GM12878 (cell line): ENCODE results near the gene RBBP4. TPM values are rescaled to one million over a fixed set of nuclear protein-coding genes. Genes with fewer than 3 reads are reported as not detected.

Experiments used
- ATAC-seq: fragments of 200-7000 bp; cut with Tn5 transposase; 3 replicates; pipeline ENCODE4 v1.9.1; 2020; ENCODE audit warnings: mild to moderate bottlenecking, moderate library complexity
- BruUV-seq: library from RNA; stranded (reverse); fragments of 400-500 nt; replicated peaks from 2 replicates; lab custom pipeline; 2021; lab: Mats Ljungman, UMichigan
- CTCF ChIA-PET: fragments of 300-600 bp; sonication (Branson Sonifier 250); formaldehyde crosslinking; extraction: SDS; loops from one replicate; lab custom pipeline; 2021; ENCODE audit warnings: inconsistent platforms; lab: Yijun Ruan, JAX
- POLR2A ChIA-PET: fragments of 350-600 bp; formaldehyde crosslinking; extraction: SDS; loops from one replicate; lab custom pipeline; 2021; ENCODE audit warnings: inconsistent platforms; lab: Charles Lee
- RAD21 ChIA-PET: fragments of 300-600 bp; sonication (Branson Sonifier 250); formaldehyde crosslinking; loops from one replicate; lab custom pipeline; 2023; ENCODE audit warnings: antibody characterized with exemption; ENCODE audit not compliant: unreplicated experiment; lab: Charles Lee
- SMC1A ChIA-PET: fragments of 300-600 bp; sonication (Branson Sonifier 250); formaldehyde crosslinking; loops from one replicate; lab custom pipeline; 2023; ENCODE audit not compliant: unreplicated experiment, uncharacterized antibody; lab: Charles Lee
- DNase-seq: peaks from one replicate; pipeline ENCODE4 v3.0.0-alpha.2; 2011; ENCODE audit warnings: low read depth, low spot score
- FAIRE-seq: peaks from 3 replicates; lab custom pipeline; 2011; peaks lifted over from hg19 to GRCh38; lab: Jason Lieb, UNC
- H2AFZ ChIP-seq: 2 replicates; pipeline ENCODE4 v1.6.0; 2011; ENCODE audit warnings: low read depth, low read length, control low read depth; ENCODE audit not compliant: control insufficient read depth
- H3K27ac ChIP-seq: 2 replicates; pipeline ENCODE4 v1.5.1; 2011; ENCODE audit warnings: control low read depth; ENCODE audit not compliant: control insufficient read depth, insufficient read depth
- H3K27me3 ChIP-seq, 2 experiments: replicated peaks in 1 of 2; 2 replicates each; pipeline versions ENCODE4 v1.6.0 to v1.6.1; 2011; ENCODE audit warnings: low read length in 1 of 2; ENCODE audit not compliant: control insufficient read depth in 2 of 2, insufficient read depth in 2 of 2
- H3K36me3 ChIP-seq, 2 experiments: 2 replicates each; pipeline ENCODE4 v1.5.1; 2011; ENCODE audit warnings: low read length in 1 of 2; ENCODE audit not compliant: control insufficient read depth in 2 of 2, insufficient read depth in 2 of 2
- H3K4me1 ChIP-seq: 2 replicates; pipeline ENCODE4 v1.6.1; 2011; ENCODE audit warnings: mild to moderate bottlenecking, low read length, moderate library complexity, mixed read lengths; ENCODE audit not compliant: control insufficient read depth, insufficient read depth
- H3K4me2 ChIP-seq: 2 replicates; pipeline ENCODE4 v1.6.0; 2011; ENCODE audit warnings: control low read depth; ENCODE audit not compliant: control insufficient read depth, insufficient read depth
- H3K4me3 ChIP-seq: fragments of 200-600 bp; sonication (generic); 2 replicates; pipeline ENCODE4 v1.5.1; 2016
- H3K79me2 ChIP-seq: 2 replicates; pipeline ENCODE4 v1.6.0; 2011; ENCODE audit warnings: low read length; ENCODE audit not compliant: control insufficient read depth, insufficient read depth
- H3K9ac ChIP-seq: 2 replicates; pipeline ENCODE4 v1.8.0; 2011; ENCODE audit warnings: low read length, control low read depth, mixed read lengths; ENCODE audit not compliant: control insufficient read depth, insufficient read depth
- H3K9me3 ChIP-seq: replicated peaks from 3 replicates; pipeline ENCODE4 v1.5.1; 2011; ENCODE audit warnings: mild to moderate bottlenecking, low read length; ENCODE audit not compliant: control insufficient read depth, insufficient read depth
- H4K20me1 ChIP-seq: 2 replicates; pipeline ENCODE4 v1.6.0; 2011; ENCODE audit not compliant: control insufficient read depth, insufficient read depth
- E2F8 ChIP-seq: fragments of 450-650 bp; IDR thresholded peaks from 2 replicates; pipeline ENCODE4 v1.6.1; 2018; ENCODE audit warnings: mild to moderate bottlenecking, low read depth, moderate library complexity; ENCODE audit not compliant: partially characterized antibody
- MXI1 ChIP-seq: fragments of 150-350 bp; IDR thresholded peaks from 2 replicates; pipeline ENCODE4 v1.6.1; 2011; ENCODE audit warnings: low read depth, mild to moderate bottlenecking, inconsistent platforms, low read length, improper control_type of control experiment
- PAX8 ChIP-seq: fragments of 450-650 bp; IDR thresholded peaks from 2 replicates; pipeline ENCODE4 v1.6.1; 2017; ENCODE audit warnings: mild to moderate bottlenecking, moderate library complexity
- POLR2A ChIP-seq: IDR thresholded peaks from 2 replicates; pipeline ENCODE4 v1.6.1; 2011; ENCODE audit warnings: low read depth, mild to moderate bottlenecking, low read length
- REST ChIP-seq: IDR thresholded peaks from 2 replicates; pipeline ENCODE4 v1.6.1; 2012; ENCODE audit warnings: mild to moderate bottlenecking, low read depth, low read length
- SMC3 ChIP-seq: IDR thresholded peaks from 2 replicates; pipeline ENCODE4 v1.6.1; 2011; ENCODE audit warnings: low read length, improper control_type of control experiment, borderline replicate concordance
- ZNF622 ChIP-seq: fragments of 450-650 bp; IDR thresholded peaks from 2 replicates; pipeline ENCODE4 v1.6.1; 2017; ENCODE audit warnings: mild to moderate bottlenecking, inconsistent platforms
- WGBS: methylation state at CpG from one replicate; pipeline ENCODE4 v1.1.6; 2016; ENCODE audit warnings: low lambda C conversion rate; ENCODE audit not compliant: insufficient replicate concordance, insufficient coverage; ENCODE audit errors: missing lambda C conversion rate; 5-methylcytosine and 5-hydroxymethylcytosine counted together
- in situ Hi-C: fragments of 300-500 bp; cut with MboI; formaldehyde crosslinking; loops from 9 replicates; pipeline ENCODE4 v1.14.3; 2018; ENCODE audit warnings: mixed read lengths
- intact Hi-C: fragments of 100-400 bp; cut with micrococcal nuclease; formaldehyde crosslinking; loops from one replicate; pipeline ENCODE4 v1.14.2; 2022; ENCODE audit not compliant: unreplicated experiment
- polyA plus RNA-seq, 11 experiments: library from polyadenylated mRNA; depleted of rRNA in 4 of 11; unstranded in 6 of 11; stranded (reverse) in 5 of 11; fragments of >200 nt; fragmentation: Nextera tagmentation in 4 of 11; fragmentation: Illumina TruSeq in 1 of 11; extraction: Ambion mirVana in 4 of 11; extraction: Trizol in 1 of 11; gene quantifications; 1 replicate in 1 of 11; 2 replicates in 10 of 11; pipeline versions ENCODE4 v1.2.1 to v1.2.3, GENCODE V29; 2011 to 2016; ENCODE audit warnings: inconsistent platforms in 2 of 11, missing spikeins in 2 of 11, low read depth in 1 of 11
- total RNA-seq, 4 experiments: library from RNA; depleted of rRNA in 3 of 4; stranded (reverse); fragments of >200 nt in 3 of 4; fragmentation: Illumina TruSeq in 1 of 4; extraction: Trizol in 1 of 4; gene quantifications; 2 replicates each; pipeline versions ENCODE4 v1.2.1 to v1.2.3, GENCODE V29; 2013 to 2021

Gene RBBP4
- total and polyA plus RNA-seq, 10 of the 15 experiments (the other 5 are each of a cell fraction or from before 2014, with no cell fraction given): 120 to 357 (median 231) TPM

- ATAC-seq: no peak
- H4K20me1 ChIP-seq: no peaks in the 10 kb centered on the region
- H3K36me3 ChIP-seq: peaks cover 0 to 9% of the 10 kb centered on the region in 2 experiments; a peak in 2 of 4 replicates
- H3K4me2 ChIP-seq: no peak overlapping the region
- no TSS peak for BruUV-seq
- RAD21 ChIA-PET: interaction anchor here (0.6 to 1.6 kb wide), 2 partner anchors 13 to 68 kb away, joined by 3 read pairs; no protein-coding TSS in a partner anchor
- POLR2A ChIA-PET: interaction anchor here (0.7 kb wide), 1 partner anchor 759 kb away, joined by 4 read pairs; no protein-coding TSS in a partner anchor
- no peak for FAIRE-seq
- H3K27me3 ChIP-seq: no peaks in the 10 kb centered on the region
- WGBS: 94% methylated on average over 12 of the region's 16 CpGs
- in situ Hi-C loops (no loop called here), intact Hi-C loops (no loop called here)
- no peak overlapping the region for H3K4me3 ChIP-seq
- CTCF ChIA-PET: interaction anchor here (1.2 to 1.4 kb wide), 2 partner anchors 9 to 75 kb away, joined by 3 read pairs; no protein-coding TSS in a partner anchor
- TF ChIP-seq POLR2A (no peak), MXI1 (no peak), PAX8 (no peak)
- SMC1A ChIA-PET: interaction anchor here (1.1 kb wide), 2 partner anchors 14 to 18 kb away, joined by 3 read pairs; no protein-coding TSS in a partner anchor
- H2AFZ ChIP-seq: no peak overlapping the region
- no peak for DNase-seq
- H3K79me2 ChIP-seq: peaks cover 44% of the 10 kb centered on the region
- H3K9ac ChIP-seq: no peak overlapping the region
- no peak overlapping the region for H3K27ac ChIP-seq
- no peaks in the 10 kb centered on the region for H3K9me3 ChIP-seq
- H3K4me1 ChIP-seq: no peaks in the 10 kb centered on the region
Observed at GRCh38 chr1:32636914-32637645, 13.9 kb upstream of the RBBP4 start.

- ChIA-PET RAD21 (interaction anchor here (1.3 kb wide), 1 partner anchor 9 kb away, joined by 6 read pairs; no protein-coding TSS in a partner anchor), SMC1A (interaction anchor here (0.6 to 1.7 kb wide), 2 partner anchors 12 to 213 kb away, joined by 3 to 6 read pairs; no protein-coding TSS in a partner anchor), POLR2A (interaction anchor here (0.5 kb wide), 1 partner anchor 10 kb away, joined by 6 read pairs; no protein-coding TSS in a partner anchor), CTCF (no interaction called here)
- no TSS peak for BruUV-seq
- Histone ChIP-seq H3K4me2 (no peak overlapping the region), H3K79me2 (peaks cover 50% of the 10 kb centered on the region), H4K20me1 (no peaks in the 10 kb centered on the region), H3K4me1 (no peaks in the 10 kb centered on the region), H3K27ac (no peak overlapping the region), H2AFZ (no peak overlapping the region), H3K9me3 (no peaks in the 10 kb centered on the region), H3K4me3 (no peak overlapping the region), H3K27me3 (no peaks in the 10 kb centered on the region), H3K36me3 (no peaks in the 10 kb centered on the region; a peak in 2 of 4 replicates), H3K9ac (no peak overlapping the region)
- WGBS: 93% methylated on average over 1 of the region's 1 CpG
- intact Hi-C loops (no loop called here), in situ Hi-C loops (no loop called here)
- ATAC-seq: no peak
- FAIRE-seq: no peak
- DNase-seq: no peak
- TF ChIP-seq REST (no peak), SMC3 (no peak), E2F8 (no peak), ZNF622 (no peak)
Observed at GRCh38 chr1:32639489-32640075, 11.4 kb upstream of the RBBP4 start.
